Activated CD8-positive, alpha-beta T cell treated with anti-CD3 and anti-CD28 coated beads, Interleukin-2, amount 10 ng/mL, durations not matched to agents 7 days and 5 days (primary cell): ENCODE measurements around the gene PDE10A. TPM values are rescaled to one million over a fixed set of nuclear protein-coding genes. Genes with fewer than 3 reads are reported as not detected.
"Not testable (repeated sequence)": the region's sequence is repeated elsewhere in the genome, so short reads cannot be mapped to it uniquely, and the experiment has no call there.

Source experiments
- ATAC-seq: fragments of 150-1000 bp; cut with Tn5 transposase; one replicate; pipeline ENCODE4 v1.10.0; 2021; ENCODE audit warnings: moderate library complexity
- CTCF ChIA-PET: fragments of 350-600 bp; sonication (Branson Sonifier 250); formaldehyde crosslinking; loops from one replicate; lab custom pipeline; 2021; ENCODE audit warnings: antibody characterized with exemption; lab: Charles Lee
- POLR2A ChIA-PET: fragments of 350-600 bp; sonication (Branson Sonifier 250); formaldehyde crosslinking; loops from one replicate; lab custom pipeline; 2021; ENCODE audit warnings: antibody characterized with exemption; lab: Charles Lee
- DNase-seq: peaks from one replicate; pipeline ENCODE4 v3.0.0-alpha.2; 2020
- H3K27ac Mint-ChIP-seq: one replicate; pipeline ENCODE4 v1.8.0; 2021; ENCODE audit warnings: mild to moderate bottlenecking, mixed read lengths
- H3K27me3 Mint-ChIP-seq: one replicate; pipeline ENCODE4 v1.8.0; 2021; ENCODE audit warnings: low read depth, mixed read lengths
- H3K36me3 Mint-ChIP-seq: one replicate; pipeline ENCODE4 v1.8.0; 2021; ENCODE audit warnings: low read depth, mixed read lengths
- H3K4me1 Mint-ChIP-seq: one replicate; pipeline ENCODE4 v1.8.0; 2021; ENCODE audit warnings: low read depth, mixed read lengths
- H3K4me3 Mint-ChIP-seq: one replicate; pipeline ENCODE4 v1.8.0; 2021; ENCODE audit warnings: mild to moderate bottlenecking, mixed read lengths
- H3K9me3 Mint-ChIP-seq: one replicate; pipeline ENCODE4 v1.8.0; 2022; ENCODE audit warnings: mixed read lengths; ENCODE audit not compliant: insufficient read depth
- total RNA-seq, 2 experiments: library from RNA; stranded (reverse); gene quantifications; one replicate each; pipeline ENCODE4 v1.2.3, GENCODE V29; 2021

The PDE10A gene
- total RNA-seq, 2 experiments from 2014 or later, result not detected

- no peak for DNase-seq
- no peak overlapping the region for H3K4me3 Mint-ChIP-seq
- no peaks in the 10 kb centered on the region for H3K9me3 Mint-ChIP-seq
- peaks cover 5% of the 10 kb centered on the region for H3K4me1 Mint-ChIP-seq
- no peak overlapping the region for H3K27ac Mint-ChIP-seq
- POLR2A ChIA-PET, result no interaction called here
- CTCF ChIA-PET, result interaction anchor here (0.9 kb wide), 1 partner anchor 24 kb away, joined by 3 read pairs; no protein-coding TSS in a partner anchor
- no peak for ATAC-seq
- peaks cover 2% of the 10 kb centered on the region for H3K27me3 Mint-ChIP-seq
- no peaks in the 10 kb centered on the region for H3K36me3 Mint-ChIP-seq
These were observed 34.1 kb downstream of the PDE10A start for GRCh38 chr6:165628955-165629354.

DNA sequence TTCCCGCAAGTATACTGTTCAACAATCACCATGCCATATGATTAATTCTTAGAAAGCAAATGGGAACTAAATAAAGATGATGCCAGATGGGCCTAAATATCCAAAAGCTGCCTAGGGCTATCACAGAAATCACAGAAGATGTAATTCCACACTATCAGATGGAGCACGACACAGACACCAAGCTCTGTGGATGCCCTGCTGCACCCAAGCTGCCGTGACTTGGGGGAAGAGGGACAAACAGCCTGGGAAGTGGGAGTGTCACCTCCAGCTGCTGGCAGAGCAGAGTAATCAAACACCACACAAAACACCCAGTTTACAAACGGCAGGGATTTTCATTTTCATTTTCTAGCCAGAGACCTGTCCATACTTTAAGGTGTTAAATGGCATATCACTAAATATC is 35.7 kb downstream of the PDE10A start:
- H3K4me3 Mint-ChIP-seq, result no peak overlapping the region
- peaks cover 3% of the 10 kb centered on the region for H3K4me1 Mint-ChIP-seq
- H3K9me3 Mint-ChIP-seq, result no peaks in the 10 kb centered on the region
- DNase-seq, result no peak
- peaks cover 1% of the 10 kb centered on the region for H3K27me3 Mint-ChIP-seq
- no peak overlapping the region for H3K27ac Mint-ChIP-seq
- POLR2A ChIA-PET, result no interaction called here
- CTCF ChIA-PET, result no interaction called here
- H3K36me3 Mint-ChIP-seq, result no peaks in the 10 kb centered on the region
- ATAC-seq, result no peak

DNA sequence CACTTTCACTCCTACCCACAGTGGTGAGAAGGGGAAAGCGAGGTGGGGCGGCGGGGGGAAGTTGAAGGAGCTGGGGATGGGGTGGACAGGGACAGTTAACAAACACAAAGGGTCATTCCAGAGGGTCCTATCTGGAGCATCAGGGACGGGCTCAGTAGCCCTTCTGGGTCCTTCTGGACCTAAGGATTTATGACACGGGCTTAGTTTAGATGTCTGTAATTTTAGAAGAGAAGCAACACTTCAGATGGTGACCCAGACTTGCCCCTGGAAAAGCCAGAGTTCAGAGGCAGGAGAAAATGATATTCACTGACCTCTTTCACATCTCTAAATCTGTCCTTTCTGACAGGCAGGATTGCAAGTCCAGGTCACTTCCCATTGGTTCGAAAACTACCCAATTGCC is 36.3 kb downstream of the PDE10A start:
- no peak for ATAC-seq
- POLR2A ChIA-PET, result no interaction called here

GRCh38 chr6:165624871-165625639 is 38.0 kb downstream of the PDE10A start:
- Mint-ChIP-seq H3K27ac (no peak overlapping the region), H3K4me1 (no peaks in the 10 kb centered on the region), H3K36me3 (no peaks in the 10 kb centered on the region), H3K9me3 (no peaks in the 10 kb centered on the region), H3K4me3 (no peak overlapping the region), H3K27me3 (peaks cover 1% of the 10 kb centered on the region)
- POLR2A ChIA-PET, result no interaction called here
- ATAC-seq (no peak), DNase-seq (no peak)
- CTCF ChIA-PET, result no interaction called here

More for the DNA sequence above, 36.3 kb downstream of the PDE10A start:
- H3K27ac Mint-ChIP-seq, result no peak overlapping the region
- peaks cover 1% of the 10 kb centered on the region for H3K27me3 Mint-ChIP-seq
- H3K4me3 Mint-ChIP-seq, result no peak overlapping the region
- H3K4me1 Mint-ChIP-seq, result no peaks in the 10 kb centered on the region
- no peak for DNase-seq
- CTCF ChIA-PET, result no interaction called here
- H3K36me3 Mint-ChIP-seq, result no peaks in the 10 kb centered on the region
- H3K9me3 Mint-ChIP-seq, result no peaks in the 10 kb centered on the region

GRCh38 chr6:165621940-165622339 is 41.1 kb downstream of the PDE10A start:
- Mint-ChIP-seq H3K27ac (no peak overlapping the region), H3K4me3 (no peak overlapping the region), H3K27me3 (no peaks in the 10 kb centered on the region), H3K4me1 (no peaks in the 10 kb centered on the region), H3K36me3 (no peaks in the 10 kb centered on the region), H3K9me3 (no peaks in the 10 kb centered on the region)
- CTCF ChIA-PET, result no interaction called here
- ATAC-seq (no peak), DNase-seq (no peak)
- POLR2A ChIA-PET, result no interaction called here

GRCh38 chr6:165618891-165619290 is 44.1 kb downstream of the PDE10A start:
- H3K9me3 Mint-ChIP-seq, H3K27ac Mint-ChIP-seq, POLR2A ChIA-PET, CTCF ChIA-PET, H3K27me3 Mint-ChIP-seq, ATAC-seq, H3K4me3 Mint-ChIP-seq, H3K36me3 Mint-ChIP-seq, DNase-seq, H3K4me1 Mint-ChIP-seq: not testable (repeated sequence)

- DNase-seq (no peak), ATAC-seq (no peak)
- Mint-ChIP-seq H3K36me3 (no peaks in the 10 kb centered on the region), H3K27ac (no peak overlapping the region), H3K9me3 (no peaks in the 10 kb centered on the region), H3K4me3 (no peak overlapping the region), H3K4me1 (no peaks in the 10 kb centered on the region), H3K27me3 (peaks cover 2% of the 10 kb centered on the region)
- ChIA-PET POLR2A (no interaction called here), CTCF (no interaction called here)
These were observed 44.8 kb downstream of the PDE10A start for GRCh38 chr6:165618241-165618640.

- no peak for ATAC-seq
- CTCF ChIA-PET, result no interaction called here
- no peak overlapping the region for H3K4me3 Mint-ChIP-seq
- H3K4me1 Mint-ChIP-seq, result no peaks in the 10 kb centered on the region
- no peak for DNase-seq
- no peaks in the 10 kb centered on the region for H3K9me3 Mint-ChIP-seq
- POLR2A ChIA-PET, result no interaction called here
- peaks cover 2% of the 10 kb centered on the region for H3K27me3 Mint-ChIP-seq
- no peaks in the 10 kb centered on the region for H3K36me3 Mint-ChIP-seq
- H3K27ac Mint-ChIP-seq, result no peak overlapping the region
These were observed 45.5 kb downstream of the PDE10A start for GRCh38 chr6:165617528-165617927.

DNA sequence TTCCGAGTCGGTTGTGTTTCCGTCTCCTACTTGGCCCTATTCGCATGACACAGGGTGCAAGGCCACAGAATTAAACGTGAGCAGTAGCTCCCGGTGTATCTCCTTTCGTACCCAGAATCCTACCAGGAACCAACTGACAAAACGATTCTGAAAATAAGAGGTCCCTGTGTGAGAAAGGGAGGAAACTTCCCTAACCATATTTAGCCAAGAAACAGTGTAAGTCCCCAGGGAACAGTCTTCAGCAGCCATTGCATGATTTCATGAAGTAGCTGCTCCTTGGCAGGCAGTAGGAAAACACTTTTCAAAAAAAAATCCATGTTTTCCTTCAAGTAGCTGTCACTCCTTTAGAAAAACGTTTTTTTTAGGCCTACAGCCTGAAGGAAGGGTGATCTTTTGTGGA is 46.9 kb downstream of the PDE10A start:
- Mint-ChIP-seq H3K27me3 (peaks cover 2% of the 10 kb centered on the region), H3K9me3 (no peaks in the 10 kb centered on the region), H3K4me1 (no peaks in the 10 kb centered on the region), H3K27ac (no peak overlapping the region), H3K36me3 (no peaks in the 10 kb centered on the region), H3K4me3 (no peak overlapping the region)
- ChIA-PET CTCF (no interaction called here), POLR2A (no interaction called here)
- ATAC-seq (no peak), DNase-seq (no peak)

GRCh38 chr6:165615636-165616035 is 47.4 kb downstream of the PDE10A start:
- DNase-seq, result no peak

GRCh38 chr6:165611294-165611693 is 51.7 kb downstream of the PDE10A start:
- ATAC-seq (no peak), DNase-seq (no peak)
- H3K27me3 Mint-ChIP-seq, result peaks cover 2% of the 10 kb centered on the region
- ChIA-PET CTCF (no interaction called here), POLR2A (no interaction called here)
- H3K4me1 Mint-ChIP-seq, result no peaks in the 10 kb centered on the region
- H3K9me3 Mint-ChIP-seq, result no peaks in the 10 kb centered on the region
- no peak overlapping the region for H3K4me3 Mint-ChIP-seq
- H3K27ac Mint-ChIP-seq, result no peak overlapping the region
- H3K36me3 Mint-ChIP-seq, result no peaks in the 10 kb centered on the region

More at GRCh38 chr6:165615636-165616035, 47.4 kb downstream of the PDE10A start:
- Mint-ChIP-seq H3K27ac (no peak overlapping the region), H3K4me1 (no peaks in the 10 kb centered on the region), H3K4me3 (no peak overlapping the region), H3K9me3 (no peaks in the 10 kb centered on the region), H3K27me3 (peaks cover 2% of the 10 kb centered on the region), H3K36me3 (no peaks in the 10 kb centered on the region)
- CTCF ChIA-PET, result no interaction called here
- ATAC-seq, result no peak
- POLR2A ChIA-PET, result no interaction called here

GRCh38 chr6:165608577-165608976 is 54.5 kb downstream of the PDE10A start:
- H3K4me3 Mint-ChIP-seq, H3K27ac Mint-ChIP-seq, CTCF ChIA-PET, DNase-seq, H3K9me3 Mint-ChIP-seq, POLR2A ChIA-PET, ATAC-seq, H3K27me3 Mint-ChIP-seq, H3K4me1 Mint-ChIP-seq, H3K36me3 Mint-ChIP-seq: not testable (repeated sequence)

- DNase-seq (no peak), ATAC-seq (no peak)
- no peaks in the 10 kb centered on the region for H3K27me3 Mint-ChIP-seq
- ChIA-PET CTCF (no interaction called here), POLR2A (no interaction called here)
- no peak overlapping the region for H3K4me3 Mint-ChIP-seq
- no peaks in the 10 kb centered on the region for H3K4me1 Mint-ChIP-seq
- H3K36me3 Mint-ChIP-seq, result no peaks in the 10 kb centered on the region
- no peaks in the 10 kb centered on the region for H3K9me3 Mint-ChIP-seq
- no peak overlapping the region for H3K27ac Mint-ChIP-seq
These were observed 56.4 kb downstream of the PDE10A start for GRCh38 chr6:165606740-165607008.
